Transverse colon (tissue), 4 donors: ENCODE data around the gene XAGE1A. TPM values are rescaled to one million over a fixed set of nuclear protein-coding genes. Genes with fewer than 3 reads are reported as not detected.
"Not testable (repeated sequence)": the region's sequence is repeated elsewhere in the genome, so short reads cannot be mapped to it uniquely, and the experiment has no call there.

ENCODE experiments used
- DNase-seq: peaks from one replicate; pipeline ENCODE4 v3.0.0-alpha.2; 2019
- H3K27ac ChIP-seq, 4 donors: fragments of 200-600 bp; sonication (generic); 2 replicates each; pipeline ENCODE4 v1.5.1; 2016 to 2018; ENCODE audit warnings: inconsistent platforms in 4 of 4
- H3K27me3 ChIP-seq: fragments of 200-600 bp; sonication (generic); 2 replicates; pipeline ENCODE4 v1.5.1; 2017; ENCODE audit warnings: inconsistent platforms
- H3K36me3 ChIP-seq, 4 donors: fragments of 200-600 bp; sonication (generic); 2 replicates each; pipeline ENCODE4 v1.5.1; 2017 to 2019; ENCODE audit warnings: inconsistent platforms in 4 of 4
- H3K4me1 ChIP-seq, 4 donors: fragments of 200-600 bp; sonication (generic); 2 replicates each; pipeline ENCODE4 v1.5.1; 2017 to 2020; ENCODE audit warnings: inconsistent platforms in 4 of 4
- H3K4me3 ChIP-seq, 4 donors: fragments of 200-600 bp; sonication (generic); 1 replicate in 1 of 4; 2 replicates in 3 of 4; pipeline versions ENCODE4 v1.5.1 to v1.6.1; 2017 to 2019; ENCODE audit warnings: inconsistent platforms in 4 of 4
- H3K9me3 ChIP-seq, 2 donors: fragments of 200-600 bp; sonication (generic); 2 replicates each; pipeline ENCODE4 v1.5.1; 2017 to 2019; ENCODE audit warnings: inconsistent platforms in 2 of 2
- CTCF ChIP-seq, 5 experiments: fragments of 200-600 bp in 3 of 5; fragments of 450-650 bp in 2 of 5; sonication (generic) in 3 of 5; IDR thresholded peaks; 1 replicate in 2 of 5; 2 replicates in 3 of 5; pipeline ENCODE4 v1.5.1; 2016 to 2017; ENCODE audit warnings: antibody characterized with exemption in 5 of 5, inconsistent platforms in 3 of 5, mild to moderate bottlenecking in 2 of 5, moderate library complexity in 1 of 5
- EP300 ChIP-seq: sonication (generic); formaldehyde crosslinking; IDR thresholded peaks from one replicate; pipeline ENCODE4 v1.6.1; 2017; ENCODE audit warnings: antibody characterized with exemption, low read depth
- POLR2A ChIP-seq: fragments of 450-650 bp; IDR thresholded peaks from one replicate; pipeline ENCODE4 v1.6.1; 2016; ENCODE audit warnings: antibody characterized with exemption, mild to moderate bottlenecking, moderate library complexity
- POLR2AphosphoS5 ChIP-seq, 3 donors: sonication (generic); formaldehyde crosslinking; IDR thresholded peaks; one replicate each; pipeline ENCODE4 v1.6.1; 2016; ENCODE audit warnings: antibody characterized with exemption in 3 of 3
- WGBS, 2 donors: methylation state at CpG; one replicate each; pipeline ENCODE4 v1.1.5; 2018; ENCODE audit warnings: low coverage in 1 of 2; 5-methylcytosine and 5-hydroxymethylcytosine counted together
- in situ Hi-C, 4 donors: fragments of 200-750 bp; cut with MboI; loops; one replicate each; pipeline versions ENCODE4 v1.15.0 to v1.15.1; 2017; ENCODE audit warnings: low sequenced_read_pairs in 3 of 4, low pct_ligation_motif_present in 1 of 4, low pct_unique_long_range_greater_than_20kb in 1 of 4
- intact Hi-C: fragments of 100-400 bp; cut with DNase I; formaldehyde crosslinking; loops from one replicate; pipeline ENCODE4 v1.15.1; 2023; ENCODE audit warnings: low total_unique reads
- total RNA-seq, 4 donors: library from RNA; depleted of rRNA; stranded (reverse); fragments of >200 nt; gene quantifications; one replicate each; pipeline ENCODE4 v1.1.0, GENCODE V29; 2016

Gene XAGE1A
- total RNA-seq, 4 donors from 2014 or later: not detected

- Histone ChIP-seq H3K27me3 (no peaks in the 10 kb centered on the region), H3K9me3 (no peaks in the 10 kb centered on the region), H3K4me1 (no peaks in the 10 kb centered on the region), H3K36me3 (no peaks in the 10 kb centered on the region), H3K27ac (no peak overlapping the region), H3K4me3 (no peak overlapping the region)
- in situ Hi-C loops (no loop called here), intact Hi-C loops (no loop called here)
- no peak for DNase-seq
- TF ChIP-seq POLR2A (no peak), EP300 (no peak), POLR2AphosphoS5 (IDR thresholded peaks at IDR 0.05) (no peak), CTCF (IDR thresholded peaks at IDR 0.05) (no peak)
- 70 to 73% methylated on average over 3 of the region's 3 CpGs for WGBS, 2 donors
Observed at GRCh38 chrX:52507331-52507730, 11.7 kb downstream of the XAGE1A start.

- no peak for DNase-seq
- 78% methylated on average over 6 of the region's 6 CpGs; no CpG with 5 or more reads in 1 of the 2 donors for WGBS, 2 donors
- no peaks in the 10 kb centered on the region for H3K4me1 ChIP-seq
- TF ChIP-seq EP300: no peak
- no peak for TF ChIP-seq POLR2AphosphoS5 (IDR thresholded peaks at IDR 0.05)
- TF ChIP-seq POLR2A: no peak
- no peak for TF ChIP-seq CTCF (IDR thresholded peaks at IDR 0.05)
- H3K27ac ChIP-seq: no peak overlapping the region
- intact Hi-C loops (no loop called here), in situ Hi-C loops (no loop called here)
- H3K27me3 ChIP-seq: no peaks in the 10 kb centered on the region
- H3K36me3 ChIP-seq: no peaks in the 10 kb centered on the region
- no peaks in the 10 kb centered on the region for H3K9me3 ChIP-seq
- H3K4me3 ChIP-seq: no peak overlapping the region
Observed at GRCh38 chrX:52509916-52510315, 14.3 kb downstream of the XAGE1A start.

GRCh38 chrX:52511126-52511525, 15.5 kb downstream of the XAGE1A start:
- in situ Hi-C loops, H3K36me3 ChIP-seq, DNase-seq, intact Hi-C loops, H3K4me3 ChIP-seq, H3K27ac ChIP-seq, H3K9me3 ChIP-seq, H3K4me1 ChIP-seq, H3K27me3 ChIP-seq: not testable (repeated sequence)
- no CpG with 5 or more reads among the region's 6 CpGs for WGBS, 2 donors

- in situ Hi-C loops, intact Hi-C loops, H3K4me1 ChIP-seq, H3K4me3 ChIP-seq, H3K36me3 ChIP-seq, DNase-seq, H3K27me3 ChIP-seq, H3K27ac ChIP-seq, H3K9me3 ChIP-seq: not testable (repeated sequence)
- WGBS, 2 donors: no CpG with 5 or more reads among the region's 27 CpGs
Observed at GRCh38 chrX:52516110-52516986, 20.7 kb downstream of the XAGE1A start.

GRCh38 chrX:52516987-52517325, 21.3 kb downstream of the XAGE1A start, which contains the start of gene XAGE1B:
Gene XAGE1B, minus strand, starts transcription at chrX:52517063. Its CDS starts 1,536 bp downstream, at chrX:52515527.
- H3K27ac ChIP-seq, intact Hi-C loops, in situ Hi-C loops, H3K4me3 ChIP-seq, H3K4me1 ChIP-seq, DNase-seq, H3K9me3 ChIP-seq, H3K36me3 ChIP-seq, H3K27me3 ChIP-seq: not testable (repeated sequence)
- no CpG with 5 or more reads among the region's 18 CpGs for WGBS, 2 donors

GRCh38 chrX:52541051-52541450, 45.4 kb downstream of the XAGE1A start:
- intact Hi-C loops, H3K9me3 ChIP-seq, H3K36me3 ChIP-seq, H3K4me1 ChIP-seq, in situ Hi-C loops, H3K27me3 ChIP-seq, DNase-seq, H3K4me3 ChIP-seq, H3K27ac ChIP-seq: not testable (repeated sequence)
- WGBS, 2 donors: 40 to 44% methylated on average over 1 to 4 of the region's 4 CpGs
